DOHH2 (cell line): ENCODE results near the gene NDUFS7.

ENCODE experiments used
- H3F3A ChIP-seq: fragments of 200-600 bp; sonication (generic), shearing (Covaris generic); 2 replicates; pipeline ENCODE4 v1.6.0; 2016; ENCODE audit warnings: antibody characterized with exemption, mild to moderate bottlenecking; ENCODE audit not compliant: control insufficient read depth, insufficient read depth
- H3K27ac ChIP-seq: fragments of 200-600 bp; sonication (generic); 2 replicates; pipeline ENCODE4 v1.5.1; 2014; ENCODE audit warnings: low read depth, mild to moderate bottlenecking, low read length, moderate library complexity
- H3K27me3 ChIP-seq: fragments of 200-600 bp; sonication (generic); 2 replicates; pipeline ENCODE4 v1.6.1; 2014; ENCODE audit warnings: mild to moderate bottlenecking, low read length, mixed read lengths; ENCODE audit not compliant: control insufficient read depth
- H3K36me3 ChIP-seq: fragments of 200-600 bp; sonication (generic); 2 replicates; pipeline ENCODE4 v1.6.1; 2014; ENCODE audit warnings: mild to moderate bottlenecking, low read length, moderate library complexity, mixed read lengths; ENCODE audit not compliant: control insufficient read depth
- H3K4me1 ChIP-seq: fragments of 200-600 bp; sonication (generic); 2 replicates; pipeline ENCODE4 v1.6.1; 2014; ENCODE audit warnings: mild to moderate bottlenecking, low read length, mixed read lengths; ENCODE audit not compliant: control insufficient read depth
- H3K4me2 ChIP-seq: fragments of 200-600 bp; sonication (generic); 2 replicates; pipeline ENCODE4 v1.6.0; 2014; ENCODE audit warnings: mild to moderate bottlenecking, low read length, moderate library complexity
- H3K4me3 ChIP-seq: fragments of 200-600 bp; sonication (generic); 2 replicates; pipeline ENCODE4 v1.5.1; 2014; ENCODE audit warnings: mild to moderate bottlenecking, low read length, mixed read lengths
- H3K79me2 ChIP-seq: fragments of 200-600 bp; sonication (generic); 2 replicates; pipeline ENCODE4 v1.6.1; 2014; ENCODE audit warnings: mild to moderate bottlenecking, low read length, mixed read lengths; ENCODE audit not compliant: control insufficient read depth
- H3K9me2 ChIP-seq: fragments of 200-600 bp; sonication (generic); replicated peaks from 2 replicates; pipeline ENCODE4 v1.6.1; 2014; ENCODE audit warnings: mild to moderate bottlenecking, low read length, mixed read lengths; ENCODE audit not compliant: control insufficient read depth
- H3K9me3 ChIP-seq: fragments of 200-600 bp; sonication (generic); 2 replicates; pipeline ENCODE4 v1.6.1; 2014; ENCODE audit warnings: antibody characterized with exemption, low read length, mixed read lengths; ENCODE audit not compliant: control insufficient read depth, insufficient read depth
- H4K20me1 ChIP-seq: fragments of 200-600 bp; sonication (generic); 2 replicates; pipeline ENCODE4 v1.6.0; 2014; ENCODE audit warnings: low read depth, mild to moderate bottlenecking, antibody characterized with exemption, low read length, moderate library complexity; ENCODE audit not compliant: control insufficient read depth, insufficient read depth
- EZH2phosphoT487 ChIP-seq: fragments of 200-600 bp; sonication (generic); IDR thresholded peaks from 2 replicates; pipeline ENCODE4 v1.6.1; 2017; ENCODE audit warnings: borderline replicate concordance, mild to moderate bottlenecking, antibody characterized with exemption, low read length, moderate library complexity, mixed read lengths
- TF ChIP-seq, protein P1 (sequence below): fragments of 200-600 bp; sonication (generic); IDR thresholded peaks from one replicate; pipeline ENCODE4 v1.5.1; 2014; ENCODE audit warnings: antibody characterized with exemption, mild to moderate bottlenecking, low read depth, low read length; ENCODE audit not compliant: poor library complexity, severe bottlenecking

The NDUFS7 gene

DNA sequence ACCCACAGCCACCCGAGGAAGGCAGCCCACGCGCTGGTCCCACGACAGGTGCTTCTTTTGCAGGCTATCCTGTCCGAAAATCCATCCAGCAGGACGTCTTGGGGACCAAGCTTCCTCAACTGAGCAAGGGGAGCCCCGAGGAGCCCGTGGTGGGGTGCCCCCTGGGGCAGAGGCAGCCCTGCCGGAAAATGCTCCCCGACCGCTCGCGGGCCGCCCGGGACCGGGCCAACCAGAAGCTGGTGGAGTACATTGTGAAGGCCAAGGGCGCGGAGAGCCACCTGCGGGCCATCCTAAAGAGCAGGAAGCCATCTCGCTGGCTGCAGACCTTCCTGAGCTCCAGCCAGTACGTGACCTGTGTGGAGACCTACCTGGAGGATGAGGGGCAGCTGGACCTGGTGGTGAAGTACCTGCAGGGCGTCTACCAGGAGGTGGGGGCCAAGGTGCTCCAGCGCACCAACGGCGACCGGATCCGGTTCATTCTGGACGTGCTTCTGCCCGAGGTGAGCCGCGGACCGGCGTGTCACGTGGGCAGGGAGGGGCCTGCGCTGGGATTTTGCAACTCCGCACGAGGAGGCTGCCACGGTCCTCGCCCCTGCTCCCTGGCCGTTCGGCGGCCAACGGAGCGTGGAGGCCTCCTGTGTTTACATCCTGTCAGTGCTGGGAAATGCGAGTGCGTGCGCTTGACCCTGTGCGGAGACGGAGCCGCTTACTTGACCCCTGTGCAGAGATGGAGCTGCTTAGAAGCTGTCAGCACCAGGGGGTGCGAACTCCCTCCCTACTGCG, 12.9 kb upstream of the NDUFS7 start:
- H3K79me2 ChIP-seq = no peaks in the 10 kb centered on the region

DNA sequence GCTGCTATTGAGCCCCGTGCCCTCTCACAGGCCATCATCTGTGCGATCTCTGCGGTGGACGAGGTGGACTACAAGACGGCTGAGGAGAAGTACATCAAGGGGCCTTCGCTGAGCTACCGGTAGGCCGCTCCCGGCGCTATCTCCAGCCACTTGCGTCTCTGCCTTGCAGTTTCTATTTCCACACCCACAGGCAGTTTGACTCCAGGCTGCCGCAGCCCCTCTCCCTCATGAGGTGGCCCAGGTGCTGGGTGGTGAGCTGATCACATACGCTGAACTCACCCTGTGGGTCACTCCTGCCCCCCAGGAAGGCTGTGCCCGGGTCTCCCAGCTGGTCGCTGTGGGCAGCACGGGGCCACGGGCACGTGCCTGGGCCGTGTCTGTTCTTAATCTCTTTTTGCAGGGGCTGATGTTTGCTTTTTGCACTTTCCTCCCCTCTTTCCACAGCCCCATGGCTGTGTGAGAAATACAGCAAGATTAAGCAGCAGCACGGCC, 10.6 kb upstream of the NDUFS7 start:
- H3F3A ChIP-seq = no peaks in the 10 kb centered on the region

More for the DNA sequence above, 12.9 kb upstream of the NDUFS7 start:
- Histone ChIP-seq H4K20me1 (no peaks in the 10 kb centered on the region), H3K36me3 (peaks cover 51% of the 10 kb centered on the region), H3F3A (no peaks in the 10 kb centered on the region), H3K4me2 (no peak overlapping the region), H3K27ac (no peak overlapping the region), H3K9me2 (no peaks in the 10 kb centered on the region), H3K27me3 (no peaks in the 10 kb centered on the region), H3K4me1 (no peaks in the 10 kb centered on the region), H3K4me3 (no peak overlapping the region), H3K9me3 (no peaks in the 10 kb centered on the region)
- no peak for TF ChIP-seq EZH2phosphoT487
- TF ChIP-seq, protein P1, sequence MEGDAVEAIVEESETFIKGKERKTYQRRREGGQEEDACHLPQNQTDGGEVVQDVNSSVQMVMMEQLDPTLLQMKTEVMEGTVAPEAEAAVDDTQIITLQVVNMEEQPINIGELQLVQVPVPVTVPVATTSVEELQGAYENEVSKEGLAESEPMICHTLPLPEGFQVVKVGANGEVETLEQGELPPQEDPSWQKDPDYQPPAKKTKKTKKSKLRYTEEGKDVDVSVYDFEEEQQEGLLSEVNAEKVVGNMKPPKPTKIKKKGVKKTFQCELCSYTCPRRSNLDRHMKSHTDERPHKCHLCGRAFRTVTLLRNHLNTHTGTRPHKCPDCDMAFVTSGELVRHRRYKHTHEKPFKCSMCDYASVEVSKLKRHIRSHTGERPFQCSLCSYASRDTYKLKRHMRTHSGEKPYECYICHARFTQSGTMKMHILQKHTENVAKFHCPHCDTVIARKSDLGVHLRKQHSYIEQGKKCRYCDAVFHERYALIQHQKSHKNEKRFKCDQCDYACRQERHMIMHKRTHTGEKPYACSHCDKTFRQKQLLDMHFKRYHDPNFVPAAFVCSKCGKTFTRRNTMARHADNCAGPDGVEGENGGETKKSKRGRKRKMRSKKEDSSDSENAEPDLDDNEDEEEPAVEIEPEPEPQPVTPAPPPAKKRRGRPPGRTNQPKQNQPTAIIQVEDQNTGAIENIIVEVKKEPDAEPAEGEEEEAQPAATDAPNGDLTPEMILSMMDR = no peak

DNA sequence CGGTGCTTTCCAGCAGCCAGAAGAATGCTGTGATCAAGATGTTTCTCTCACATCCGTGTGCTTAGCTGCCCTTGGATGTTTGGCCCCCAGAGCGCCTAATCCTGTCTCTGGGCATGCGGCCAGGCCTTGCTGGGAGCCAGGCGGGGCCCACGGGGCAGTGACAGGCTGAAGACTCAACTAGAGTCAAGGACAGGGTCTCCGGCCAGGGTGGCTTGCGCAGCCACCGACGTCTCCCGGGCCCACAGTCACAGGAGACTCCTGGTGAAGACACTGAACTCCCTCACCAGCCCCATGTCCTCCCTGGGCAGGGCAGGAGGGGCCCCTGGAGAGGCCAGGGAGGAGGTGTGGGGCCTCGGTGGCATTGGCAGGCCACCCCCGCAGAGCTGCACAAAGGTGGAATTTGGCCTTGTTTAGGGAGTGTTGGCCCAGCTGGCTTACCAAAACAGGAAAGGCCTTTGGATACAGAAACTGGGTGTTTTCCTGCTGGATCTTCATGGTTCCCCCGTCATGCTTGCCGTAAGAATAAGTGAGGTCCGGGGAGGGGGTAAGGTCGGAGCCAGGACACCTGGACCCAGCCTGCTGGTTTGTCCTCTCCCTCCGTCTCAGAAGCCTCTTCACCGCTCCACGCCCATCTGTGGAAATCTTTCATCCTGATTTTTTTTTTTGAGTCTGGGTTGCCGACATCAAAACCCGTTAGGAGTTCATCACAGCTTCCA, 10.0 kb upstream of the NDUFS7 start:
- Histone ChIP-seq H3K9me2 (no peaks in the 10 kb centered on the region), H3K27me3 (no peaks in the 10 kb centered on the region), H3K79me2 (no peaks in the 10 kb centered on the region), H4K20me1 (no peaks in the 10 kb centered on the region), H3K9me3 (no peaks in the 10 kb centered on the region), H3K4me3 (no peak overlapping the region), H3F3A (no peaks in the 10 kb centered on the region), H3K4me1 (no peaks in the 10 kb centered on the region), H3K4me2 (no peak overlapping the region), H3K36me3 (peaks cover 42% of the 10 kb centered on the region), H3K27ac (no peak overlapping the region)
- TF ChIP-seq, protein P1 = no peak
- no peak for TF ChIP-seq EZH2phosphoT487

More for the DNA sequence above, 10.6 kb upstream of the NDUFS7 start:
- peaks cover 42% of the 10 kb centered on the region for H3K36me3 ChIP-seq
- no peaks in the 10 kb centered on the region for H3K4me1 ChIP-seq
- H3K9me3 ChIP-seq = no peaks in the 10 kb centered on the region
- H3K27me3 ChIP-seq = no peaks in the 10 kb centered on the region
- no peaks in the 10 kb centered on the region for H4K20me1 ChIP-seq
- H3K27ac ChIP-seq = no peak overlapping the region
- no peaks in the 10 kb centered on the region for H3K9me2 ChIP-seq
- TF ChIP-seq, protein P1 = no peak
- TF ChIP-seq EZH2phosphoT487 = no peak
- H3K79me2 ChIP-seq = no peaks in the 10 kb centered on the region
- no peak overlapping the region for H3K4me2 ChIP-seq
- no peak overlapping the region for H3K4me3 ChIP-seq
